COLO668 (cell line): ENCODE results near the gene SSH2.
A peak's percentile ranks its signal among the peaks of the same experiment; 100 is the strongest.
"Not testable (repeated sequence)": the region's sequence is repeated elsewhere in the genome, so short reads cannot be mapped to it uniquely, and the experiment has no call there.

Source experiments
- DNase-seq: peaks from one replicate; lab custom pipeline; 2025; ENCODE audit not compliant: unreplicated experiment; lab: John Stamatoyannopoulos, UW

Gene SSH2

DNA sequence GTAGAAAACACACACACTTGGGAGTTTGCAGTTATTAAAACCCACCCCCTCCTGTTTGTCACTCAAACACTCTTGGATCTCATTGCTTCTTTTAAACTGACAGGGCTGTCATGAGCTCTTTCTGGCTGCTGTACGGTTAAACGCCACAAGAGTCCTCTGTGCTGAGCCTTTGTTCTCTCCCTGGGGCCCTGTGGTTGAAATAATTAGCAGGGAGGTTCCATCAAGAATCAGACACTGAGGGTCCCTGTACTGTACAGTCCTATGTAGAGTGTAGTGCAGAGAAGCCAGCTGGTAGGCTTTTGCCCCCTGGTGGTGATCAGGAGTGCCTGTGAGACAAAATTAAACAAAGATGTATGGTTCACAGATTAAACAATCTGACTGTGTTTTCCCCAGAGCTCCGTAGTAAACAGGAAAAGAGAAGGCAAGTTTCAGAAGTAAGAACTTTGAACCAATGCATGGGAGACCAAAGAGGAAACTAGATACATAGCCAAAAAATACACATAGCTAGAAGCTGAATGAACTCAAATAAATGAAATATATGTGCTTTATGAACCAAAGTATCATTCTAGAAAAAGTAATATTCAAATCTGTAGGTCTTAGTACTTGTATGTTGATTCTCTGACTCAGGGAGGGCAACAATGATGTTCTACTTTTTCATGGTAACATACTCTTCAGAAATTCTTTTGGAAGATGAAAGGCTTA, 1.4 kb upstream of the SSH2 start:
- peak; percentile 44 for DNase-seq

DNA sequence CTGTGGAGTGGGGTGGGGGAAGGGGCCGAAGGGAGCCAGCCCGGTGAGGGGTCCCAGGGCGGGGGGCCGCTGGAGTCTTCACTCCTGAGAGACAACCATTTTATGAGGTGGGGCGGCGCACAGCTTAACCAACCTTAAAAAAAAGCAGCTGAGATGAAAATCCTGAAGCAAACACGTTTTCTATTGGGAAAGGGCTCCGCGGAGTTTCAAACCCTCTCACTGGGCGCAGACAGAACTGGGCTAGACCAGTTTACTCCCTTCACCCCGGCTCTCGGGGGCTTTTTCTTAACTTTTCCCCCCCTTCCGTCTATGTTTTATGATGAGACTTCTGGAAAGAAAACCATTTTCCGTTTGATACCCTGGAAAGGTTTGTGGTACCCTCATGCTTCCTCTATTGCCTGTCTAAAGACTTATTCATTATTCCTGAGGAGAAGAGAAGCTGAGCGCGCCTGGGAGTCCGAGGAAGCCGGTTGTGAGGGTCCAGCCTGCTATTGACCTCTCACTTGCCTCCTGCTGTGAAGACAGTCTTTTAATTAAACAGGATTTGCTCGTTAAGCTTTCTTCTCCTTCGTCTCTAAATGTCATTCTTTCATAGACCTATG, 482 bp upstream of the SSH2 start:
- DNase-seq: no peak

DNA sequence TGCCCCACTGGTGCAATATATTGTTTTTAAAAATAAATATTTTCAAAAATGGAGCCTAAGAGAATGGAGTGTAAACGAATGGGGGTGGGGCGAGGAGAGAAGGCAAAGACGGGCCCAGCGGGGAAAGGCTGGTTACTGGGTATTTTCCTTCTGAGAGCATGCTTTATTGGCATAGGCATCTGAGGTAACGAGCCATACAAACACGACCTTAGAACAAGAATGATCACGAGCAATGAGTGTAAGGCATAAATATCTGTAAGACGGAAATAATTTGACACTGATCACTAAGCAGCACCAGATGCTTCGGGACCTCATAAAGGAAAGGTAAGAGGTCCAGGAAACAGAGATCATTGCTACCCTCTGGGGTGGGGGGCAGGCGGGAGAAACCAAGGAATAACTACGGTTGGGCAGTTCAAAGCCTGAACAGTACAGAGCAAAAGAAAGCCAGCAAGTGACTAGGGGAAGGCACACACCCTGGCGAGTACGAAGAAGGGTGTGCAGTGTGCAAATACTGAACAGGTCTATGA, 959 bp downstream of the SSH2 start:
- DNase-seq: peak; percentile 15

GRCh38 chr17:29927546-29927945, 2.5 kb downstream of the SSH2 start:
- DNase-seq: no peak

- no peak for DNase-seq
These were observed 5.2 kb downstream of the SSH2 start for GRCh38 chr17:29924786-29925185.

DNA sequence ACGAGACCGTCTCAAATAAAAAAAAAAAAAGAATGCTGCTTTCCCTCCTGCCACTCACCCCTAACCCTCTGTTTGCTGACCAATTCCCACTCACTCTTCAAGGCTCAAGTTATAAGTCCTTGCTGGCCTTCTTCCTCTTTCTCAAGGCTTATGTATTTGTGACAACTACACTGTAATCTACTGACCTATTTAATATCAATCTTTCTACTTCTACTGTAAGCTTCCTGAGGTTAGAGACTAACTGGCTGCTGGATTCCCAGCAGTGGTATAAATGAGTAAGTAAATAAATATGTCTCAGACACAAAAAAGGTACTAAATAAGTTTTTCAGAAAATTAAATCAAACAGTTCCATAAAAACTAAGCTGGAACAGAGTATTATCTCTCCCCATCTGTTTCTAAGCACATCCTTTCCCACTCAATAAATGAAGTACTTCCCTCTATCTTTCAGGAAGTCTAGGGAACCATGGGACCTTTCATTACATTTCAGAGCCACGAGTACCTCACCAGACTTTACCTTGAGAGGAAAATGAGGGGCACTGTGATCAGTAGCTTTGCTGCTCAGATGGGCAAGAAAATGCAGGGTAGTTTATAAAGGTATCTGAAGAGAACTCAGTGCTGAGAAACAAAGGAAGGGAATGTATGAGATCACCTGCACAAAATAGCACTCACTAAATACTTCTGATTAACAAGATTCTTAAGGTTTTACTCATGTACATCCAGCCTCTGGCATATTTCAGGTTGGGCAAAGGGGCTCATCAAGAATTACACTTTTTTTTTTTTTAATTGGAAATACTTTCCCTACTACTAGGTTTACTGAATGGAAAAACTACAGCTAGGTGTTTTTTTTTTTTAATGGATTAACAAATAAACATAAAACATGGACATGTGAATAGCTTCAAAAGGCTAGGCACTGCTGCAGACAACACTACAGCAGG, 10.8 kb downstream of the SSH2 start:
- no peak for DNase-seq

DNA sequence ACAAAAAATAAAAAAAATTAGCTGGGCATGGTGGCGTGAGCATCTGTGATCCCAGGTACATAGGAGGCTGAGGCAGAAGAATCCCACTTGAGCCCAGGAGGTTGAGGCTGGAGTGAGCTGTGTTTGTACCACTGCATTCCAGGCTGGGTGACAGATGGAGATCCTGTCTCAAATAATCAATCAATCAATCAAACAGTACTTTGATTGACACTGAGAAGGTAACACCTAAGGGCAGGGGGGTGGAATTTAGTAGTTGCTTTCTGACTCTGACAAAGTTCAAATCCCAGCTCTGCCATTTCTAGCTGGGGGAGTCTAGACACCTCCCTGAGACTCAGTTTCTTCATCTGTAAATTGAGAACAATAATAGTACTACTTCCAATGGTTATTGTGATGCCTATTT, 12.0 kb downstream of the SSH2 start:
- no peak for DNase-seq

DNA sequence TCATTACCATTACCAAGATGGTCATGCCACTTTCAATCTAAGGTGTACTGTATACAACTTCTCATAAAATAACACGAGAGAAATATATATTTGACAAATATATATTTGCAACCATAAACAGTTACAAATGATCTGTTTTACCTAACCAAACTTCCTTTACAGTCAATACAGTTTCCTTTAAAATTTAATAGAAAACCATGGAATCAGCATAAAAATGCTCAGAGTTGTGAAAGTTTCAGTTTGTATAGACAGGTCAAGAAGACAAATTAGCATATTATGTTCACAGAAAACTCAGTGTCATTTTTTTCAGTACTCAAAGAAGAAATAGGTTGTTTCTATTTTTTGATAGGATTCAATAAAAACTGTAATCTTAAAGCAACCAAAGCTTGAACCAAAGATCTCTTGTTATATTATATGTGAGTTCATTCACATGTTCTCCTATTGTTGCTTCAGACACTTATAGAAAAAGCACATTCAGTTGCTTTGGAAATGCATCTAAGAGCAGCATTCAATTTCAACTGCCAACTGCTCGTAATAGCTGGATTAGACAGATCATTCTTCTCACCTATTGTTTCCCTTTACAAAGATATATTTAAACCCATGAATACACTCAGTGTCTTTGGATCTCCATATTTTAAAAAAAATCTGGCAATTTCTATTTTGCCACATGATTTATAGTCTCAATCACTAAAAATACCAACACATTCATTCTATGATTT, 15.1 kb downstream of the SSH2 start:
- DNase-seq: no peak

DNA sequence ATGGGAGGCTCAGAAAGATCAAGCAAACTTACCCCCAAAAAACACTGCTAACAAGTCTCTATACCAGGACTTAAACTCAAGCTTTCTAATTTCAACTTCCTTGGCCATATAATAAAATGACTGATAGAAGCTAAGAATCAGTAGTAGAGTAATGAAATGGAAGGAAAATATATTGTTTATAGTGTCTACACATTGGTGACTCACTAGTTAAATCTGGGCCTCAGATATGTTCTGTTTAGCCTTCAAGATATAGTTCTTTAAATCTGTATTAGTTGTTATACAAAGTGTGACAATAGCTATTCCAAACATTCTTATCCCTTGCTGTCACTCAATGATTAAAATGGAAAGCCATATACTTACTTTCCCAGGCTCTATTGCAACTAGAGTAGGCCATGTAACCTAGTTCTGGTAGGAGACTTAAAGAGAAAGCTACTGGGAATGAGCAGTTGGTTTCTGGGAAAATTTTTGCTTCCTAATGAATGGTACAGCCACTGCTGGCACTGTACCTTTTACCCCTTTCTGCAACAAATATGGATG, 18.3 kb downstream of the SSH2 start:
- DNase-seq: no peak

GRCh38 chr17:29909236-29910003, 20.6 kb downstream of the SSH2 start:
- DNase-seq: no peak

GRCh38 chr17:29906969-29907368, 23.1 kb downstream of the SSH2 start:
- no peak for DNase-seq

DNA sequence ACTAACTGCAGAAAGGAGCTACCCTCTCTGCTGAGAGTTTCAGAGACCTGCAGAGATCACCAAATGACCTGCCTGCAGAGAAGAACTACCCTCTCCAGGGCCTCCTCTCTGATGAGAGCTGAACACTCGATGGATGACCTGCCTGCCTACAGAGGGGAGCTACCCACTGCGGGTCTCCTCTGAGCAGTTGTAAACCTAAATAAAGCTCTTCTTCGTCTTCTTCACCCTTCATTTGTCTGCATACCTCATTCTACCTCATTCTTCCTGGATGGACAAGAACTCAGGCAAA, 24.2 kb downstream of the SSH2 start:
- no peak for DNase-seq

DNA sequence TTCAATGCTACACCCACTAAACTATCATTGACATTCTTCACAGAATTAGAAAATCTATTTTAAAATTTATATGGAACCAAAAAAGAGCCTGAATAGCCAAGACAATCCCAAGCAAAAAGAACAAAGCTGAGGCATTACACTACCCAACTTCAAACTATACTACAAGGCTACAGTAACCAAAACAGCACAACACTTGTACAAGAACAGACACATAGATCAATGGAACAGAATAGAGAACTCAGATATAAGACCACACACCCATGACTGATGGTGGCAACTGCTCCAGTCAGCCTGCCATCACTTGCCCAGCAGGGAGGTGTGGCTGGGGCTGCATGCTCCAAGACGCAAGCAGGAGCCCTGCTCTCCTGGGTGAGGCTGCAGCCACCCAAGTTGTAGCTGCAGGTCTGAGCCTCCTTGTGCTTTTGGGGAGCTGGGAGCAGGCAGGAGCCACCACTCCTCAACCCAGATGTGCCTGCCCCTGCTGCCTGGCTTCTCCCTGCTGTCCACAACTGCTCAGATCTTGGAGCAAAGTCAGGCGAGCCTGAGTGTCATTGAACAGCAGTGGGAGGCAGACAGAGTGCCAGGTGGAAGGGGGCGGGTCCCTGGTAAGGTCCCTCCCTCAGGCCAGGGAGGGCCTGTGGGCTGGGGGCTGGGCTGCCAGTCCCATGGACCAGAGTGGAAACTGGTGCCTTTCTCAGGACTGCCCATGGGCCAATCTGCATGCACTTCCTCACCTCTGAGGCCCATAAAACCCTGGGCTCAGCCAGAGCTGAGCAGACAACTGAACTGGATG, 24.7 kb downstream of the SSH2 start:
- no peak for DNase-seq

- DNase-seq: no peak
These were observed 26.6 kb downstream of the SSH2 start for GRCh38 chr17:29903471-29903870.

DNA sequence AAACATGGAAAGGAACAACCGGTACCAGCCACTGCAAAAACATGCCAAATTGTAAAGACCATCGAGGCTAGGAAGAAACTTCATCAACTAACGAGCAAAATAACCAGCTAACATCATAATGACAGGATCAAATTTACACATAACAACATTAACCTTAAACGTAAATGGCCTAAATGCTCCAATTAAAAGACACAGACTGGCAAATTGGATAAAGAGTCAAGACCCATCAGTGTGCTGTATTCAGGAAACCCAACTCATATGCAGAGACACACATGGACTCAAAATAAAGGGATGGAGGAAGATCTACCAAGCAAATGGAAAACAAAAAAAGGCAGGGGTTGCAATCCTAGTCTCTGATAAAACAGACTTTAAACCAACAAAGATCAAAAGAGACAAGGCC, 32.9 kb downstream of the SSH2 start:
- DNase-seq: not testable (repeated sequence)

DNA sequence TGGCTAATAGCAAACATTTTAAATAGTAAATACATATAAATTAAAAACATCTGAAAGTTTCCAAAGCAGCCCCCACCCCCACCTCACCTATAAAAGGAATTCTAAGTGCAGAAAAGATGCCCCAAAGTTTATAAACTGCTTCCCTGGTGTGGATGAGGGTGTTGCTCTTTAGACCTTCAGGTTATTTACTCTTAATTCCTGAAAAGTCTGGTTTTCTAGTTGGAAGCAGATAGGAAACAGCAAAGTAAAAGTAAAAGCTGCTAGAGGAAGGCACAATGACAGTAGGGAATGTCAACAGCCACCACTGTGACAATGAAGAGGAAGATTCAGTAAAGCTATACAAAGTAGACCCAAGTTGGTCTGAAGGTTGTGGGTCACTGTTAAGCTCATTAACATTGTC, 37.8 kb downstream of the SSH2 start:
- DNase-seq: no peak

- no peak for DNase-seq
These were observed 38.9 kb downstream of the SSH2 start for GRCh38 chr17:29891131-29891530.

DNA sequence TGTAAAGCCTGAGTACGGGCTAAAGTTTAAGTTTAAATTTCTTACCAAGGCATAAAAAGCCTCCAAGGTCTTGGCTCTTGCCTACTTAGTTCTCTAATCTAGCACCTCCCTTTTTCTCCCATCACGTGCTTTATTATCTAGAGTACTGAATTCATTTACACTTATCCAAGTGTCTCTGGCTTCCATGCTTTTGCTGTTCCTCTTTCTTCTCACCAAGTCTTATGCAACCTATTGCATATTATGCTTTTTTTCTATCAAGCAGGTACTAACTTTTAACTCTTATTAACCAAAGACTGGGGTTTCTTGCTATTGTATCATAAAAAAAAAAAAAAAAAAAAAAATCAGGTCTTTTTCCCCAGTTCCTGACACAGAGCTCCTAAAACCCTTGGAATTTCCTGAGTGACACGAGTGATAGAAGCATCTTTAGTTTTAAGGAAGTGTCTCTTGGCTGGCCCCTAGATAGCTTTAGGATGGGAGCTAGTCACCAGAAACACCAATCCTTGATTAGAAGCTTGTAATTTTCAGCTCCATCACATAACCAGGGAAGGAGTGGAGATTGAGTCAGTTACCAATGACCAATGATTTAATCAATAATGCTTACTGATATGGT, 44.9 kb downstream of the SSH2 start:
- no peak for DNase-seq

DNA sequence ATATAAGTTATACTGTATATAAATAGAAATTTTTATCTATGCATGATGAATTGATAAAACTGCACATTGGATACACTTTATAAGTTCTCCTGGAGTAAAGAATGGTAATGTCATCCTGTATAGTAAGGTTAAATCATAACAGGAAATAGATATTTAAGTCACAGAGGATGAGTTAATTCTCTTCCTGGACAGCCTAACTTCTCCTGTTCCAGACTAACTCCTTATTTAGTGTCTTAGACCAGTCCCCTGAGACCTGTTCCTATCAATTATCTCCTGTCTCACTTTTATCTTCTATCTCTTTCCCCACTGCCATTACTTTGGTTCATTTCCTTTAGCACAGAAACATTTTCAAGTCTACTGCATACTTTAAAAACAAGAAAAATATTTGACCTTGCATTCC, 46.5 kb downstream of the SSH2 start:
- no peak for DNase-seq
